ENCODE data around the gene BTBD8. TPM values are rescaled to one million over a fixed set of nuclear protein-coding genes. Genes with fewer than 3 reads are reported as not detected.
A peak's percentile ranks its signal among the peaks of the same experiment; 100 is the strongest.

The BTBD8 gene
- total RNA-seq, 1 donor from 2014 or later: 4.9 TPM

DNA sequence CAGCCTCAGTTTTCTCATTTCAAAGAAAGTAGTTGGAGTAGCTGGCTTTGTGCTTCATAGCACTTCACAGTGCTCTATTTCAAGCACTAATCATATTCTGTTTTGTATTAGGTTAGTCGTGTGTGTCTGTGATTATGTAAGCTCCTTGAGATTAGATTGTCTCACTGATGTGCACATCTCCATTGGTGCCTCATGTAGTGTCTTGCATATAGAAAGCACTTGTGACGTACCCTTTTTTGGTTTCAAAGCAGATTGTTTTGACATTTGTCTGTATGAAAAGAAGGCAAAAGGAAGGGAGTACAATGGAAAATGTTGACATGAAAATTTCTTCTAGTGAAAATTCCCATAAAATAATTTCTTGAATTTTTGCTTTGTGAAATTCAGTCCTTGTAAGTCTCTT, 13.9 kb downstream of the BTBD8 start:
- no peak for DNase-seq

- no peak for DNase-seq
Observed at GRCh38 chr1:92094595-92094994, 14.4 kb downstream of the BTBD8 start.

- no peak for DNase-seq
Observed at GRCh38 chr1:92095874-92096273, 15.7 kb downstream of the BTBD8 start.

- DNase-seq: no peak
Observed at GRCh38 chr1:92096317-92096716, 16.2 kb downstream of the BTBD8 start.

DNA sequence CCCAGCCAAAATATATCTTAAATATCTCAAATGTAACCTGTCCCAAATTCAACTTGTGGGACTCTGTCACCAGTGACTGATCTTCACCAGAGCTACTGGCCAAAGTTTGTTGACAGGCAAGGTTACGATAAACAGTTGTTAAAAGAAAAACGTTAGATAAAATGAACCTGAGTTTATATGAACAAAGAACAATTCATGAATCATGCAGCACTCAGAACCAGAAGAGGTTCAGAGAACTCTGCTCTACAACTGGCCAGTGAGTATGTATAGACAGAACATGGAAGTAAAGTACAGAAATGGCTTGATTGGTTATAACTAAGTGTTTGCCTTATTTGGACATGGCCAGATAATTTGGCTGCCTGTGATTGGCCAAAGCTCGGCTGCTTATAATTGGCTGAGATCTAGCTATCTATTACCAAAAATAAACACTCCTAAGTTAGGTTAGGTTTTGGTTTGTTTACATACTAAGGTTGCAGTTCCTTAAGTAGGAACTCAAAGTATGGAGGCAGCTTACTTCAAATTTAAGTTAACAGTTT, 25.5 kb downstream of the BTBD8 start:
- DNase-seq: no peak

GRCh38 chr1:92108631-92109030, 28.5 kb downstream of the BTBD8 start:
- DNase-seq: no peak

- no peak for DNase-seq
Observed at GRCh38 chr1:92117526-92117925, 37.4 kb downstream of the BTBD8 start.

DNA sequence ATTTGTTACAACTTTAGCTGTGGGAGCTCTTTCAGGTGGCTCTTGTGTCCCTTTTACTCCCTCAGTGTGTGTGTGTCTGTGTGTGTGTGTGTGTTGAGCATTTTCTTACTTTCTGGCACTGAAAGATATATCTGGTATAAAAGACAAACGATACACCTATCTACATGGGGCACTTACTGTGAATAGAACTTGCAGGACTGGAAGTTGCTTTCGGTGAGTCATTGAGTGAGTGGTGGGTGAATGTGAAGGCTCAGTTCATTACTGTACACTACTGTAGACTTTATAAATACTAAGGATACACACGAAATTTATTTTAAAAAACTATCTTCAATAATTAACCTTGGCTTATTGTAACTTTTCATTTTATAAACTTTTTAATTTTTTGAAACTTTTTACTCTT, 38.7 kb downstream of the BTBD8 start:
- no peak for DNase-seq

DNA sequence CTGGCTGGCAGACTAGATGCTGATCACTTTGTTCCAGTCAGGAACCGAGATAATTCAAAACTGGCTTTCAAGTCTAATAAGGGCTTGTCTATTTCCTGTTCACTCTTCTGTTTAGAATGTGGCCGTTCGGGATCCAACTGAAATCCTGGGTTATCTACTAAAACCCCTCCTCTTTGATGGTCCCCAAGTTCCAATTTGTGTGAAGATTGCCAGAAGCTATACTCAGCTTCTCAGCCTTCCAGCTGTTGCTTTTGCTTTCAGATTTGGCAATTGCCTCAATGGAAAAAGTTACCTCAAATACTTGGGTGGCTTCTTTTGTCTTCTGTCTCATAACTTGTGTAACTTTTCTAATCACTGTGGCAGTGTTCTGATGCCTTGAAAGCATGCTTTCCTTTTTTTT, 43.7 kb downstream of the BTBD8 start:
- DNase-seq: peak; percentile 23

DNA sequence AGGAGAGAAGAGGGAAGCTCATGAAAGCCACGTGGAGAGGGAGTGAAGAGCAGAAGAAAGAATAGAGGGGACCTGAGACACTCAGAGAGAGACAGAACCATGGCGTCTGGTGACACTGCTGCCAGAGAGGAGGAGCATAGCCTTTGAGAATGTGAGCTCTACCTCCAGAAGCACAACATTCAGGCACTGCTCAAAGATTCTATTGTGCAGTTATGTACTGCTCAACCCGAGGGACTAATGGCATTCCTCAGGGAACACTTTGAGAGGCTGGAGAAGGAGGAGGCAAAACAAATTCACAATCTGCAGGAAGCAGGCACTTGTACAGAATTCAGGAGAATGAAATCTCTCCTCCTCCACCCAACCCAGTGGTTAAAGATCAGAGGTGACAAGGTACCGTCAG, 45.1 kb downstream of the BTBD8 start:
- DNase-seq: no peak

GRCh38 chr1:92126088-92126487, 45.9 kb downstream of the BTBD8 start:
- DNase-seq: no peak

GRCh38 chr1:92134331-92134730, 54.2 kb downstream of the BTBD8 start:
- no peak for DNase-seq

GRCh38 chr1:92136341-92136740, 56.2 kb downstream of the BTBD8 start:
- no peak for DNase-seq

- DNase-seq: no peak
Observed at GRCh38 chr1:92154934-92155333, 74.8 kb downstream of the BTBD8 start.

- DNase-seq: no peak
Observed at GRCh38 chr1:92159593-92159992, 79.4 kb downstream of the BTBD8 start.

GRCh38 chr1:92165389-92165788, 85.2 kb downstream of the BTBD8 start:
- DNase-seq: no peak

DNA sequence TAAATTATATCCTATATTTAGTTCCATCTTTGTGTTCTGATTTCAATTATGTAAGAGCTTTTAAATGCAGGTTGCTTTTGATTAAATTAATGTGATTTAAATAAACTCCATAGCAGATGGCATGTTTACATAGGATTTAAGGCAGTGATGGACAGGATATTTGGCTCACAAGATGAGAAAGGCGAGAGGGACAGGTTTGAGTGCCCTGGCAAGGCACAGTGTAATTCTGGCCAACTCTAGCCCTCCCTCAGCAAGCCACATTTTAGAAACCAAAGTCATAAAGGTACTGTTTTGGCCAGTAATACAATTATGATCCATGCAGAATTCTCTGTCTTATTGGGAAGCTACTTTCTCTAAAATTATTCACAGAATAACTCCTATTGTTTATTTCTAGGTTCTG, 87.0 kb downstream of the BTBD8 start:
- DNase-seq: no peak

- no peak for DNase-seq
Observed at GRCh38 chr1:92168657-92169056, 88.5 kb downstream of the BTBD8 start.

GRCh38 chr1:92169214-92170005, 89.3 kb downstream of the BTBD8 start:
- no peak for DNase-seq

DNA sequence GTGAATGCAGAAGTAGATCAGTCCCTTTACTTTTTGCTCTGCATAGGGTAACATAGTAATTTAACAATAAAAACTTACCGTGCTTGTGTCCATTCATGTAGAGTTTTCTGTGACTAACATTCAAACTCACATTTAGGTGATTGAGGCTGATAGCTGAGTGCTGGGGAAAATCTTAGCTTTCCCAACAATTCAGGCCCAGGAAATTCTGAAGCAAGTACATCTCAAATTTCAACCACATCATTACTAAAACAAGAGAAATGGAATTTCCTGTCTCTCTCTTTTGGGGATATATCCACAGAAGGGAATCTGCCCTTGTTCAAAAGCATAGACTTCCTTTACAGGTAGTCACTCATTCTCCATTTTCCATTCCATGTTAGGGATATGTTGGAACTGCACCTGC, 104.5 kb downstream of the BTBD8 start:
- DNase-seq: no peak

GRCh38 chr1:92186081-92186480, 105.9 kb downstream of the BTBD8 start:
- DNase-seq: no peak

DNA sequence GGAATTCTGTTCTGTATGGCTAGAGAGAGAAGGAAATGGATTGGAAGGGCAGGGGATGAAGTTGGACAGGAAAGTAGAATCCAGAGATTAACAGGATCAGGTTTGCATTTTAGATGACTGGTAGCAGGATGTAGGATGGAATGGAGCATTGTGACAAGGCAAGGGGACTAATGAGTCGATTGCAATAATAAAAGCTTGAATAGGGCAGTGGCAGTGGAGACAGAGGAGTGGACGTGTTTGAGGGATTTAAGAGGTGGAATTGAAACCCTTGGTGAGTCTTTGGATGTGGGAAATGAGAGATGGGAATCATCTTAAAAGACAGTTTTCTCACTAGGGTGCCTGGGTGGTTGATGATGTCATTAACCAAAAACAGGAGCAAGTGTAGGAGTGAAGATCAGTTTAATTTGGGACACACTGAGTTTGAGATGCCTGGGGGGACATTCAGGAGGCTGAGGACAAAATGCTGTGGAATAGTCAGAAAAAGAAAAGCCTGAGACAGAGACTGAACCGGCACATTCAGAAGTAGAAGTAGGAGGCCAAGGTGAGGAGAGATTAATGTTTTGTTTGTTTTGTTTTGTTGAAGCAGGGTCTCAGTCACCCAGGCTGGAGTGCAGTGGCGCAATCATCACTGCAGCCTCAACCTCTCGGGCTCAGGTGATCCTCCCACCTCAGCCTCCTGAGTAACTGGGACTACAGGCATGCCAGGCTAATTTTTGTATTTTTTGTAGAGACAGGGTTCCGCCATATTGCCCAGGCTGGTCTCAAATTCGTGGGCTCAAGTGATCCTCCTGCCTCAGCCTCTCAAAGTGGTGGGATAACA, 108.5 kb downstream of the BTBD8 start:
- DNase-seq: no peak

DNA sequence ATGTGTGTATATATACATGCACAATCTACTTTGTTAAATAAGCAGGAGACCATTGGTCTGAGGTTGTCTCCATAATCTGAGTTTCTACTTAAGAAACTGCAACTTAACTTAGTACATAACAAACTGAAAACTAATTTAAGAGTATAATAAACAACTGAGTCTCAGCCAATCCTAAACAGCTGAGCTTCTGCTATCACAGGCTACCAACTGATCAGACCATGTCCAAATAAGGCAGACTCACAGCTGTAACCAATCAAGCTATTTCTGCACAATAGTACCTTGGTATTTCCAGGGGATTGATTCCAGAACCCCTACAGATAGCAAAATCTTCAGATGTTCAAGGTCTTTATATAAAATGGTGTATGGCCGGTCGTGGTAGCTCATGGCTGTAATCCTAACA, 111.6 kb downstream of the BTBD8 start:
- no peak for DNase-seq

GRCh38 chr1:92192246-92192645, 112.1 kb downstream of the BTBD8 start:
- no peak for DNase-seq
